ENCODE data around the gene GRK5. TPM values are rescaled to one million over a fixed set of nuclear protein-coding genes. Genes with fewer than 3 reads are reported as not detected.

Gene GRK5
- total RNA-seq, 2 donors from 2014 or later: 36.4 to 60.1 TPM

- intact Hi-C loops (cut with DNase I): no loop called here
- ATAC-seq (no peak), DNase-seq (peak; percentile 33)
These were observed 133.6 kb downstream of the GRK5 start for GRCh38 chr10:119340893-119341458.

- intact Hi-C loops (cut with DNase I): loop anchor here in 1 of 2 donors (2.0 kb wide), 1 partner anchor 133 kb away; no protein-coding TSS in a partner anchor
- ATAC-seq (peak; percentile 84 to 88), DNase-seq (peak; percentile 77)
These were observed 134.3 kb downstream of the GRK5 start for GRCh38 chr10:119341459-119342301.

- intact Hi-C loops (cut with DNase I): loop anchor here in 1 of 2 donors (2.0 kb wide), 1 partner anchor 134 kb away; no protein-coding TSS in a partner anchor
- ATAC-seq (peak; percentile 5 to 7), DNase-seq (peak; percentile 37)
These were observed 135.0 kb downstream of the GRK5 start for GRCh38 chr10:119342335-119342734.

DNA sequence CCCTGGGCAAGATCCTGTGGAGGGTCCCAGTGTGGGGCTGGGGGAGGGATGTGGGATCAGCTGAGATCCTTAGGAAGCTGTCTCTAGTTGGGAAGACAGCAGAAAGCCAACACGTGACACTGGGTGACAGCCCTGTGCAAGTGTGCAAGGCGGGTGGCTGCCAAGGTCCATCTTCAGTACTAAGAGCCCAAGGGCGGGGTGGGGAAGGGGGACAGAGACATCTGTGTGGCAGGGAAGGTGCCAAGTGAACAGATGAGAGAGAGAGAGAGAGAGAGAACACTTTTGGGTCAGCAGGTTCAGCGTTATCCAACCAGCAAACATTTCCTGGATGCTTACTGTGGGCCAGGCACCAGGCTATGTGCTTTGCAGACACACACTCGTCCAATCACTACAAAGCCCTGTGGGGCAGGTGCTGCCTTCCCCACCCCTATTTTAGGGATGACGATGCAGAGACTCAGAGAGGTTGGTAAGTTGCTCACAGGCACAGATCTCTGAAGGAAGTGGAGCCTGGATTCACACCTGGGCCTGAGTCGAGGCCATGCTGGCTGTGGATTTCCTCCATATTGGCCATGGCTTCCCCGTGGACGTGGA lies 135.7 kb downstream of the GRK5 start:
- intact Hi-C loops (cut with DNase I): loop anchor here in 1 of 2 donors (2.0 kb wide), 1 partner anchor 134 kb away; no protein-coding TSS in a partner anchor
- ATAC-seq (peak; percentile 42 to 54), DNase-seq (peak; percentile 66)

DNA sequence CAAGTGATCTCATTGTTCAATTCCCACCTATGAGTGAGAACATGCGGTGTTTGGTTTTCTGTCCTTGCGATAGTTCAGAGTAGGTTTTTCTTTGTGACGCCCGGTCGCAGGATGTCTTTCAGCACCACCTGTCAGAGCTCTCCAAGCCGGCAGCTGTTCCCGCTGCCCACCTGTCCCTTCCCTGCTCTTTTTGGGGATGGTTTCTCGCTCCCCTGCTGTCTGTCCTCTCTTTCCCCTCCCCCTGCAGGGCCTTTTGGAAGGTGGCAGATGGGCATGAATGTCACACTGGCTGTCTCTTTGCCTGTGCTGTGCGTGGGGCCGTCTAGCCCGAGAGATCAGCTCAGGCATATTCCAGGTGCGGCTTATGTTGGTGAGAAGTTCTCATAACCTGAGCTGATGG lies 137.0 kb downstream of the GRK5 start:
- peak; percentile 14 for DNase-seq
- ATAC-seq: no peak
- intact Hi-C loops (cut with DNase I): no loop called here

DNA sequence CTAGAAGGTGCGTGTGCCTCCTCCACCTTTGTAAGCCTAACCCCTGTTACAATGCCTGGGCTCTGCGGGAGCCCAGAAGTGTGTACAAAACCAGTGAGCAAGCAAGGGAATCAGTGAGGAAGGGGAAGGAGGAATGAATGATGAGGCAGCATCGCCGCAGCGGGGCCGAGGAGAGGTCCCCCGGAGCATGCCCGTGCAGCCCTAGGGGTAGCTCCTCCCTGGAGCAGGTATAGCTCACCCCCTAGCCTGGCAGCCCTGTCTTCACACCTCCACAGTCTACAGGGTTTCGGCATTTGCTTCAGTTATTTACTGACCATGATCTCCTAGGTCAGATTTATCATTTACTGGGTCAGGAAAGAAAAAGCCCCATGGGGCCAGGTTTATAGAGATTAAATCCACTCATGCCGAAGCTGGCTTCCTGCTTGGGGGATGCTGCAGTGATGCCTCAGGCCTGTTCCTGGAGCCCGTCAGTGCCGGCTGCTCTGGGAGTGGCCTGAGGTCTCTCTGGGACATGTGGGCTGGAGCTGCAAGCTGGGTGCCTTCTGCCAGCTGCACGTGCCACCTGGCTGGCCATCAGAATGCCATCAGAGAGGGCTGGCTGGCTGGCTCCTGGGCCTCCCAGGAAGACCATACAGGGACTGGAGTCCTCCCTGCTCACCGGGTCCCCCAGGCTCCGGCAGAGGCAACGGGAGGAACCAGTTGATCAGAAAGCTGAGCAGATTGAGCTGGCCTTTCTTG lies 138.9 kb downstream of the GRK5 start:
- ATAC-seq (no peak), DNase-seq (peak; percentile 19)
- intact Hi-C loops (cut with DNase I): no loop called here

DNA sequence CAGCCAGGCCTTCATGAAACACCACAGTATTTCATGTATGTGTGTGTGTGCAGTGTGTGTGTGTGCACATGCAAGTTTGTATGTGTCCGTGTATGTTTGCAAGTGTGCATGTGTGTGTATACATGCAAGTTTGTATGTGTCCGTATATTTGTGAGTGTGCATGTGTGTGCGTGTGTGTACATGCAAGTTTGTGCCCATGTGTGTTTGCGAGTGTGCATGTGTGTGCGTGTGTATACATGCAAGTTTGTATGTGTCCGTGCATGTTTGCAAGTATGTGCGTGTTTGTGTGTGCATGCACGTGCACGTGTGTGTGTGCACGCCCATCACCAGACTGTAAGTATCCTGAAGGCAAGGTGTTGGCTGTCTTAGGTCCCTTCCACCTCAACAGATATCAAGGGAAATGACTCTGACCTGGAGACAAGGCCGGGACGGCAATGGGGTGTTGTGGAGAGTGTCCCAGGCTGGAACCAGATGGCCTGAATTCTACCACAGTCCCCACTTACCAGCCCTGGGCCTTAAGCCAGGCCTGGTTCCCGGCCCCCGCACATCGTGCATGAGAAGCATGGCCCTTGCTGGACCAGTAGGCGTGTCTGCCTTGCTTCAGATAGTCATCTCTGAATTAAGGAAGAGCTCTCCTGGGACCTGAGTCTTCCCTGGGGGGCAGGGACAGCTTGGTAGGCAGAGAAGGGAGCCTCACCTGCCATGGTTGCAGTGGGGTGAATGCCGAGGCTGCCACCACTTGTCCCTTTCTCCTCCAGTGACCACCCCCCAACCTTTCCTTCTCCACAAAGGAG lies 140.0 kb downstream of the GRK5 start:
- intact Hi-C loops (cut with DNase I): no loop called here
- DNase-seq (peak; percentile 16), ATAC-seq (no peak)

- DNase-seq (no peak), ATAC-seq (no peak)
- intact Hi-C loops (cut with DNase I): no loop called here
These were observed 140.7 kb downstream of the GRK5 start for GRCh38 chr10:119348106-119348505.

GRCh38 chr10:119348516-119349240 lies 141.3 kb downstream of the GRK5 start:
- peak; percentile 48 for DNase-seq

GRCh38 chr10:119349341-119349740 lies 142.0 kb downstream of the GRK5 start:
- ATAC-seq (no peak), DNase-seq (peak; percentile 20)
- intact Hi-C loops (cut with DNase I): no loop called here

More at GRCh38 chr10:119348516-119349240, 141.3 kb downstream of the GRK5 start:
- intact Hi-C loops (cut with DNase I): no loop called here
- peak; percentile 28 to 44 for ATAC-seq

- intact Hi-C loops (cut with DNase I): no loop called here
- peak; percentile 24 for DNase-seq
- no peak for ATAC-seq
These were observed 142.6 kb downstream of the GRK5 start for GRCh38 chr10:119349937-119350501.

- intact Hi-C loops (cut with DNase I): no loop called here
- ATAC-seq (peak; percentile 65 to 76), DNase-seq (peak; percentile 35)
These were observed 143.2 kb downstream of the GRK5 start for GRCh38 chr10:119350502-119351097.

DNA sequence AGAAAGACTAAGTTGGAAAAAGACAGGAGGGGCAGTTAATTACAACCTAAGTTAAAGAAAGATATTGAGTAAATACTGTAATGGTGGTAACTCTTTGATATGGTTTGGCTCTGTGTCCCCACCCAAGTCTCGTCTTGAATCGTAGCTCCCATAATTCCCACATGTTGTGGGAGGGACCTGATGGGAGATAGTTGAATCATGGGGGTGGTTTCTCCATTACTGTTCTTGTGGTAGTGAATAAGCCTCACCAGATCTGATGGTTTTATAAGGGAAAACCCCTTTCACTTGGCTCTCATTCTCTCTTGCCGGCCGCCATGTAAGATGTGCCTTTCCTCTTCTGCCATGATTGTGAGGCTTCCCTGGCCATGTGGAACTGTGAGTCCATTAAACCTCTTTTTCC lies 143.8 kb downstream of the GRK5 start:
- intact Hi-C loops (cut with DNase I): no loop called here
- DNase-seq (peak; percentile 6), ATAC-seq (no peak)

DNA sequence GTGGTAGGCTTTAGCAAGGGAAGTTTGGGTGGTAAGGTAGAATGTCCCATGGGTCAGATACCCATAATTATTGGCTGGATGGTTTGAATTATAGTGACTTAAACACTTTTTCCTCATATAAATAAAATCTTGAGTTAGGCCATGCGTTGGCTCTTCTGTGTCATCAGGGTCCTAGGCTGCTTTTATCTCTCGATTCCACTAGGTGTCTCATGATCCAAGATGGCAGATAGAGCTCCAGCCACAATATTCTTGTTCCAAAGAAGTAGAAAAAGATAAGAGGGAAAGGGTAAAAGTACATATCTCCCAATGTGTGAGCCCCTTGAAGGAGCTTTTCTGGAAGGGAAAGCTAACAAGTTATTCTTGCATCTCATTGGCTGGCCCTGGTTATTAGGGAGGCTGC lies 144.7 kb downstream of the GRK5 start:
- intact Hi-C loops (cut with DNase I): no loop called here
- ATAC-seq: no peak

DNA sequence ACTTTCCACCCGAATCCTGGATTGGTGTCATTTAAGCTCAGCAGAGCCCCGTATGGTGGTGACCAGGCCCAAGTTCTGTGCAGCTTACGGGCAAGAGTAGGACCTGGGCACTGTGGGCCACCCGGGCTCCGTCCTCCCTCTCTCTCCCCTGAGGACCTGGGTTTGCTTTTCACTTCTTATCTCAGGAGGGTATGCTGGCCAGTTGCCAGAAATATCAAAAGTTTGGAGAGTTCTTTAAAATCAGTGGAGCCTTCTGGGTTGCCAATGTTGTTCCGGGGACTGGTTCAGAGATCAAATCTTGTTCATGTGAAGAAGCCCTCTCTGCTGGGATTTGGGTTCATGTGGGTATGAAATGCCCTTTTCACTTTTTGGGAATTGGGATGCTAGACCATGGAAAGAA lies 145.4 kb downstream of the GRK5 start:
- DNase-seq: peak; percentile 7
- intact Hi-C loops (cut with DNase I): no loop called here
- no peak for ATAC-seq

More for the DNA sequence above, 144.7 kb downstream of the GRK5 start:
- DNase-seq: no peak

DNA sequence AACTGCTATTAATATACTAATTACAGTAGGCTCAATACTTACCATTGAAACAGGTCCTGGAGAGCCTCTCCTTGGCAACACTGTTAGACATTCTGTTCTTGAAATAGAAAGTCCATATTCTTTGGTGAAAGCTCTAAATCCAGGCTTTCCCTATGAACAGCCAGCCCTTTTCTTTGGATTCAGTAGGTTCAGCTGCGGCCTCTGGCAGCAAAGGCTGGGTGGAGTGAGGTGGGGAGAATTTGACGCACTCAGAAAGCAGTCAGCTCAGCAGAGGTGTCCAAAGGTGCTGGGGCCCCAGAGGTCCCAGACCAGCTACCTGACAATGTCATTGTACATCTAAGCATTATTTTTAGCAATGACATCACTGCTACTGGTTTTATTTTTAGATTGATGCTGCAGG lies 146.1 kb downstream of the GRK5 start:
- DNase-seq (no peak), ATAC-seq (no peak)
- intact Hi-C loops (cut with DNase I): no loop called here

- no peak for DNase-seq
- no peak for ATAC-seq
- intact Hi-C loops (cut with DNase I): no loop called here
These were observed 148.6 kb downstream of the GRK5 start for GRCh38 chr10:119355930-119356329.

Measured in left cardiac atrium (tissue), 4 donors.